Upper lobe of right lung (tissue), 1 donor: ENCODE measurements around the gene FARP2. TPM values are rescaled to one million over a fixed set of nuclear protein-coding genes. Genes with fewer than 3 reads are reported as not detected.

Experiments used
- ATAC-seq: fragments of 200-7000 bp; cut with Tn5 transposase; one replicate; pipeline ENCODE4 v1.9.1; 2020; ENCODE audit warnings: mild to moderate bottlenecking, moderate library complexity
- DNase-seq: peaks from one replicate; pipeline ENCODE4 v3.0.0-alpha.2; 2020
- H3K27ac ChIP-seq: fragments of 200-600 bp; one replicate; pipeline ENCODE4 v1.8.0; 2022
- H3K27me3 ChIP-seq: fragments of 200-600 bp; one replicate; pipeline ENCODE4 v1.8.0; 2022; ENCODE audit warnings: mild to moderate bottlenecking
- H3K36me3 ChIP-seq: fragments of 200-600 bp; one replicate; pipeline ENCODE4 v1.8.0; 2022
- H3K4me1 ChIP-seq: fragments of 200-600 bp; one replicate; pipeline ENCODE4 v1.8.0; 2022
- H3K4me3 ChIP-seq: fragments of 200-600 bp; one replicate; pipeline ENCODE4 v1.8.0; 2022; ENCODE audit warnings: mild to moderate bottlenecking
- H3K9me3 ChIP-seq: fragments of 200-600 bp; one replicate; pipeline ENCODE4 v1.8.0; 2022
- intact Hi-C: fragments of 100-400 bp; cut with DNase I; formaldehyde crosslinking; loops from one replicate; pipeline ENCODE4 v1.11.0; 2022
- total RNA-seq: library from RNA; stranded (reverse); fragmentation: NEBNext Ultra II Directional; extraction: Animal tissue kit (Norgen Biotek cat#: 25700); gene quantifications from one replicate; pipeline ENCODE4 v1.2.1, GENCODE V29; 2021
- TF ChIP-seq, protein P1 (sequence below): fragments of 200-600 bp; IDR thresholded peaks from one replicate; pipeline ENCODE4 v1.8.0; 2022; ENCODE audit warnings: antibody characterized with exemption
- donor health status: DM: no; HTN: yes; CAD: no; lungs with severe emphysema.

Gene FARP2
- total RNA-seq, 1 donor from 2014 or later = 48.6 TPM

DNA sequence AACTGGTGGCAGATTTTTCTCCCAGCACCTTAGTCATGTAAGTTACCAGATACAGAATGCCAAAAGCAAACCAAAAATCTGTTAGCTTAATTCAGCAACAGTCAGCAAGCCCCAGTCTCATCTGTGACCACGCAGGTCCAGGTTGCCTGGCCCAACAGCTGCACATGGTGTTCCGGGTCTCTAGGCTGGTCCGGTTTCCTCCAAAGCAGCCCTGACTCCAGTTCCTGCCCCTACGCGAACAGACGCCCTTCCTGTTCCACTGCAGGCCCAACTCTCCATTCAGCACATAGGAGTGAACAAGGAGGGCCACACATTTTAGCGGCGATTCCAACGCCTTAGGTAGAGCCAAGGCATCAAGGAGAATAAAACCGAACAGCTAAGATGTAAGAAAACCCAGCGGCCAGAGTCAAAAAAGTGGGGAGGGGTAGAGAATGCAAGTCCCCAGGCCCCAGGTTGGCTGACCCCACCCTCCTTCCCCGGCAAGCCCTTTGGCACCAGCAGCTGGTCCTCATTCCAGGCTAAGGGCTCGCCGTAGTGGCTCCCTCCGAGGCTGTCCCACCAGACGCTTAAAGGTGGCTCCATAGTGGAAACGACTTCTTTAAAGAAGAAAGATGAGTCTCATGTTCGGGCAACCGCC lies 150.8 kb downstream of the FARP2 start:
- ATAC-seq (no peak), DNase-seq (no peak)
- no peaks in the 10 kb centered on the region for H3K27me3 ChIP-seq
- H3K36me3 ChIP-seq = no peaks in the 10 kb centered on the region
- intact Hi-C loops = no loop called here
- H3K27ac ChIP-seq = peak overlapping the region; percentile 92
- H3K4me1 ChIP-seq = peaks cover 26% of the 10 kb centered on the region
- H3K4me3 ChIP-seq = peak overlapping the region; percentile 89
- TF ChIP-seq, protein P1, sequence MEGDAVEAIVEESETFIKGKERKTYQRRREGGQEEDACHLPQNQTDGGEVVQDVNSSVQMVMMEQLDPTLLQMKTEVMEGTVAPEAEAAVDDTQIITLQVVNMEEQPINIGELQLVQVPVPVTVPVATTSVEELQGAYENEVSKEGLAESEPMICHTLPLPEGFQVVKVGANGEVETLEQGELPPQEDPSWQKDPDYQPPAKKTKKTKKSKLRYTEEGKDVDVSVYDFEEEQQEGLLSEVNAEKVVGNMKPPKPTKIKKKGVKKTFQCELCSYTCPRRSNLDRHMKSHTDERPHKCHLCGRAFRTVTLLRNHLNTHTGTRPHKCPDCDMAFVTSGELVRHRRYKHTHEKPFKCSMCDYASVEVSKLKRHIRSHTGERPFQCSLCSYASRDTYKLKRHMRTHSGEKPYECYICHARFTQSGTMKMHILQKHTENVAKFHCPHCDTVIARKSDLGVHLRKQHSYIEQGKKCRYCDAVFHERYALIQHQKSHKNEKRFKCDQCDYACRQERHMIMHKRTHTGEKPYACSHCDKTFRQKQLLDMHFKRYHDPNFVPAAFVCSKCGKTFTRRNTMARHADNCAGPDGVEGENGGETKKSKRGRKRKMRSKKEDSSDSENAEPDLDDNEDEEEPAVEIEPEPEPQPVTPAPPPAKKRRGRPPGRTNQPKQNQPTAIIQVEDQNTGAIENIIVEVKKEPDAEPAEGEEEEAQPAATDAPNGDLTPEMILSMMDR = no peak
- no peaks in the 10 kb centered on the region for H3K9me3 ChIP-seq

- Histone ChIP-seq H3K4me3 (peak overlapping the region; percentile 89), H3K9me3 (no peaks in the 10 kb centered on the region), H3K36me3 (no peaks in the 10 kb centered on the region), H3K27me3 (no peaks in the 10 kb centered on the region), H3K27ac (peak overlapping the region; percentile 92), H3K4me1 (peaks cover 26% of the 10 kb centered on the region)
- DNase-seq (peak; percentile 85), ATAC-seq (peak; percentile 50)
- TF ChIP-seq, protein P1 = peak; percentile 32
- intact Hi-C loops = no loop called here
Observed at GRCh38 chr2:241507430-241508239, 151.6 kb downstream of the FARP2 start.

DNA sequence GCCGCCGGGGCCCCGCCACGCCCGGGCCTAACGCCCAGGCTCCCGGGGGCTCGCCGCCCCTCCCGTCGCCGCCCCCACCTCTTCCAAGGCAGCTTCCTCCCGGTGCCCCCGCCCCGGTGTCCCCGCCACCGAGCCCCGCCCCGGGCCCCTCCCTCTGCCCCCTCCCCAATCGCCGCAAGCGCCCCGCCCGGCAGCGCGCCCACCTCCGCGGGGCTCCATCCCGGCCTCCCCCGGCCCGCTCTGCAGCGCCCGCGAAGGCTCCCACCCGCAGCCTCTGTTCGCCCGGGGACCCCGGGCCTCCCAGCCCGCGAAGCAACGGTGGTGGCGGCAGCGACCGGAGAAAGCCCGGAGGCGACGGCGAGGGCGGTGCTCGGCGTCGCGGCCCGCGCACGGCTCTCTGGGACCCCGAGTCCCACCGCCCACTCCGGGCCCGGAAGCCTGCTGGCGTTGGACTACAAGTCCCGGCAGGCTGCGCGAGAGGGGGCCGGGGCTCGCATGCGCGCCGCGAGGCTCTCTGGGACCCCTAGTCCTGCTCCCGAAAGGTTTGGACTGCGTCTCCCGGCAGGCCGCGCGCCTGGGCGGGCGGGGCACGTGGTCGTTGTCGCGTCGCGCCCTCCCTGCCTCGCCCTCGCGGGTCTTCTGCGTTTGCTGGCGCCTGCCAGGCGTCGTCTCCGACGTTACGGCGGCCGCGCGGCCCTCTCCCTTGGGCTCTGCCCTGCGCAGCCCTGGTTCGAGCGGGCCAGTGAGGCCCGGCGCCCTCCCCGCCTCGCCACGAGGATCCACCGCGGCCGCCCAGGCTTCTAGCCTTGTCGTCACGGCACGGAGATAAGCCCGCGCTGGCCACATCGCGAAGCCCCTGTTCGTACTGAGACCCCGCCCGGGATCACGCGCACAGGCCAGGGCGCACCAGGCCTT lies 152.4 kb downstream of the FARP2 start, which contains the start of gene STK25:
STK25 (minus strand) TSS at position 345 of the 915 bp plus-strand sequence. CDS start 549 bp downstream, outside the sequence.
- peak; percentile 99 for DNase-seq
- intact Hi-C loops = no loop called here
- H3K36me3 ChIP-seq = no peaks in the 10 kb centered on the region
- peak; percentile 96 for ATAC-seq
- H3K27me3 ChIP-seq = no peaks in the 10 kb centered on the region
- H3K9me3 ChIP-seq = no peaks in the 10 kb centered on the region
- TF ChIP-seq, protein P1 = no peak
- peak within 1 kb of the TSS; percentile 92 for H3K27ac ChIP-seq
- peaks cover 26% of the 10 kb centered on the region for H3K4me1 ChIP-seq
- peak within 1 kb of the TSS; percentile 89 for H3K4me3 ChIP-seq

DNA sequence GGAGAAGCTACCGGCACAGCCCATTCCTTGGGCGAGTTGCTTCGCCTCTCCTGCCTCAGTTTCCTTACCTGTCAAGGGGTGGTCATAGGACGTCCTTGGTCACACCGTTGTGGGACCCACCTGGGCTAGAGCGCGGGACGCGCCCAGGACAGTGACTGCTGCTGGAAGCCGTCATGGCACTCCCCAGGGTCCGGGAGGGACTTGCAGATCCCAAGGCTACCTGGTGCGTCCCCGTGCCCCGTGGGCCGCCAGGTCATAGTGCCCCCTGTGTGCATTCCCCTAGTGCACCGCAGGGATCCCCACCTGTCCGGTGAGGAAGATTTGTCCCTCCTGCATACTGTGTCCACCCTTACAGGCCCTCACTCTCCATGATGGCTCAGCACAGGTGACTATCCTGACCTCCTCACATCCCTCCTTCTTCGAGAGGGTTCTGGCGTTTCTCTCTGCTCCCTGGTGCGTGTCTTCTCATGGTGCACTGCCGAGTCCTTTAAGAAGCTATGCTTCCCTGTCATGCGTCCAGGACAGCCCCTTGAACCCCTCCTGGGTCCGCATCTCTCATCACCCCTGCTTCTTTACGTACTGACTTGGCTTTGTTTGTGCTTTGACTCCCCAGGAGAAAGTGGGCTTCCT lies 153.2 kb downstream of the FARP2 start:
- intact Hi-C loops = no loop called here
- Histone ChIP-seq H3K27ac (peak overlapping the region; percentile 92), H3K4me3 (peak overlapping the region; percentile 89), H3K27me3 (no peaks in the 10 kb centered on the region), H3K36me3 (no peaks in the 10 kb centered on the region), H3K9me3 (no peaks in the 10 kb centered on the region), H3K4me1 (peaks cover 26% of the 10 kb centered on the region)
- DNase-seq = no peak
- TF ChIP-seq, protein P1 = no peak
- ATAC-seq = peak; percentile 1
